ENCODE data around the gene MIER2.
"Not testable (repeated sequence)": the region's sequence is repeated elsewhere in the genome, so short reads cannot be mapped to it uniquely, and the experiment has no call there.

The MIER2 gene, protein sequence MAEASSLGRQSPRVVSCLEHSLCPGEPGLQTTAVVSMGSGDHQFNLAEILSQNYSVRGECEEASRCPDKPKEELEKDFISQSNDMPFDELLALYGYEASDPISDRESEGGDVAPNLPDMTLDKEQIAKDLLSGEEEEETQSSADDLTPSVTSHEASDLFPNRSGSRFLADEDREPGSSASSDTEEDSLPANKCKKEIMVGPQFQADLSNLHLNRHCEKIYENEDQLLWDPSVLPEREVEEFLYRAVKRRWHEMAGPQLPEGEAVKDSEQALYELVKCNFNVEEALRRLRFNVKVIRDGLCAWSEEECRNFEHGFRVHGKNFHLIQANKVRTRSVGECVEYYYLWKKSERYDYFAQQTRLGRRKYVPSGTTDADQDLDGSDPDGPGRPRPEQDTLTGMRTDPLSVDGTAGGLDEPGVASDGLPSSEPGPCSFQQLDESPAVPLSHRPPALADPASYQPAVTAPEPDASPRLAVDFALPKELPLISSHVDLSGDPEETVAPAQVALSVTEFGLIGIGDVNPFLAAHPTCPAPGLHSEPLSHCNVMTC

GRCh38 chr19:344625-345319 is at the start of gene MIER2:
TSS of gene MIER2 (minus strand) at chr19:344796. CDS start at chr19:344782, 14 bp downstream.
- DNase-seq, result peak; percentile 99

GRCh38 chr19:393560-393959 is 49.0 kb upstream of the MIER2 start:
- DNase-seq, result not testable (repeated sequence)

DNA sequence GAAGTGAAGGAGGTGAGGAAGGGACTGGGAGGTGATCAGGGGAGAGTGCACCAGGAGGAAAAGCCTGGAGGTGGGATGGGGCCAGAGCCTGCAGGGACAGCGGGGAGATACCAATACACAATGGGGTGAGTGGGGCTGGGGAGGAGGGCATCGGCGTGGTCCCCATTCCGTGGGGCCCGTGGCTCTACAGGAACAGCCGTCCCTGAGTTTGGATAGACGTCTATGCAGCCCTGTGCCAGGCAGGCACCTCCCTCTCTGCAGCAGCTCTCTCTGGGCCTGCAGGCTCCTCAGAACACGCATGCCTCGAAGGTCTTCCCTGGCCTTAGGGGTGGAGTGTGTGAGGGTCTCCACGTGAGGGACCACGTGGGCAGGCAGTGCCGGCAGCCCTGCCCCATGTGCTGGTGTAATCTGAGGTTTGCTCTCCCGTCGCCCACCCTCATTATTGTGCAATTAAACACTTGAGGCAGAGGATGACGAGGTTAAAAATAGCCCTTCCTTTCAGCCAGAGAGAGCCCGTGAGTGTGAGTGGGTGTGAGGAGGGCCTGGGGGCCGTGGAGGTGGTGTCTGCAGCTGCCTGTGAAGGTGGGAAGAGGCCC is 47.9 kb upstream of the MIER2 start:
- DNase-seq, result no peak

GRCh38 chr19:391726-392374 is 47.3 kb upstream of the MIER2 start:
- DNase-seq, result no peak

- DNase-seq, result no peak
Measured at GRCh38 chr19:391207-391557, 46.6 kb upstream of the MIER2 start.

DNA sequence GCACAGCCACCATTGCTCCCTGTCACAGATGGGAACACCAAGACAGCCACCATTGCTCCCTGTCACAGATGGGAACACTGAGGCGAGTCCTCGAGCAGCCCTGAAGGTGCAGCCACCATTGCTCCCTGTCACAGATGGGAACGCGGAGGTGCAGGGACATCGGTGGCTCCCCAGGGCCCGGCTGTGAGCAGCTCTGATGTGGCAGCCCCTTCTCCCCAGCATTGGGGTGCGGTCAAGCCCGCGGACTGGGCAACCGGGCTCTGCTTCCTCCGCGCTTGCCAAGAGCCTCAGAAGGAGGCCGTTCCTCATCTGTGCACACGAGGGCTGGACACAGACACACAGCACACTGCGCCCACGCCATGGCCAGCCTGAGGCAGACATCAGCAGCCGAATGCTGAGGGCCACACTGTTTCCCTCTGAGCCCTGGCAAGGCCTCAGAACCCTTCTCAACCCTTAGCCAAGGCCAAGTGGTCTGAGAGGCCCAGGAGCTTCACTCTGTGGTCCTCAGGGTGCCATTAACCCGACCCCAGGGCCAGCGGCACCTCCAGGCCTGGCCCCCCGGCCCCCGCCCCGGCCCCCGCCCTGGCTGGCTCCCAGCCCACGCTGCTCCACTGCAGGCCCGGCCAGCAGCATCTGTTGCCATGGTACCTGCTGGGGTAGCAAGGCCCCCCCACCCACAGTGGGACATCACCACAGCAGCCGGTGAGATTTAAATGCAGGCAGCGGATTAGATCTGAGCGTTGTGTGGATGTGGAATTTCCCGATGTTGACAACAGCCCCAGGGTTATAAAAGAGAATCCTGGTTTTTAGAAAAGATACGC is 46.0 kb upstream of the MIER2 start:
- DNase-seq, result no peak

DNA sequence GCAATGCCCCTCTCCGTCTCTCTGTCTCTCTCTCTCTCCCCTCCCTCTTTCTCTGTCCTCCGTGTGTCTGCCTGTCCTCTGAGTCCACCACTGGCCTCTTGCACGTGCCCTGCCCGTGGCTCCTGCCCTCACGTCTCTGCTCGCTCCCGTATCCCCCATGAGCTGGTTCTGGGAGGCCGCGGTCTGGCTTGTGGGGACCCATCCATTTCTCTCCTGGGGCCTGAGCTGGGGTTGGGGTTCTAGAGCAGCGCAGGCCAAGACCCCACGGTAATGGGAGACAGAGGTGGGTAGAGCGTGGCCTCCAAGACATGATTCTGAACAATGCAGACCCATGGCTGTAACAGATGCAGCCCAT is 45.3 kb upstream of the MIER2 start:
- DNase-seq, result no peak

- DNase-seq, result no peak
Measured at GRCh38 chr19:389255-389934, 44.8 kb upstream of the MIER2 start.

- no peak for DNase-seq
Measured at GRCh38 chr19:388691-389090, 44.1 kb upstream of the MIER2 start.

DNA sequence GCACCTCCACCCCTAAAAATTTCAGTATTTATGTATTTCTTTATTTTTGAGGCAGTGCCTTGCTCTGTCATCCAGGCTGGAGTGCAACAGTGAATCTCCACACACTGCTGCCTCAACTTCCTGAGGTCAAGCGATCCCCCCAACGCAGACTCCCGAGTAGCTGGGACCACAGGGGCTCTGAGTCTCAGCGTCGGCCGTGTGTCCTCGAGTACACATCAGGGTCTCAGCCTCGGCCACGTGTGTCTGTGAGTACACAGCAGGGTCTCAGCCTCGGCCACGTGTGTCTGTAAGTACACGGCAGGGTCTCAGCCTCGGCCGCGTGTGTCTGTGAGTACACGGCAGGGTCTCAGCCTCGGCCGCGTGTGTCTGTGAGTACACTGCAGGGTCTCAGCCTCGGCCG is 43.2 kb upstream of the MIER2 start:
- DNase-seq, result no peak

DNA sequence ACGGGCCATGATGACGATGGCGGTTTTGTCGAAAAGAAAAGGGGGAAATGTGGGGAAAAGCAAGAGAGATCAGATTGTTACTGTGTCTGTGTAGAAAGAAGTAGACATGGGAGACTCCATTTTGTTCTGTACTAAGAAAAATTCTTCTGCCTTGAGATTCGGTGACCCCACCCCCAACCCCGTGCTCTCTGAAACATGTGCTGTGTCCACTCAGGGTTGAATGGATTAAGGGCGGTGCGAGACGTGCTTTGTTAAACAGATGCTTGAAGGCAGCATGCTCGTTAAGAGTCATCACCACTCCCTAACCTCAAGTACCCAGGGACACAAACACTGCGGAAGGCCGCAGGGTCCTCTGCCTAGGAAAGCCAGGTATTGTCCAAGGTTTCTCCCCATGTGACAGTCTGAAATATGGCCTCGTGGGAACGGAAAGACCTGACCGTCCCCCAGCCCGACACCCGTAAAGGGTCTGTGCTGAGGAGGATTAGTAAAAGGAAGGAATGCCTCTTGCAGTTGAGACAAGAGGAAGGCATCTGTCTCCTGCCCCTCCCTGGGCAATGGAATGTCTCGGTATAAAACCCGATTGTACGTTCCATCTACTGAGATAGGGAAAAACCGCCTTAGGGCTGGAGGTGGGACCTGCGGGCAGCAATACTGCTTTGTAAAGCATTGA is 42.2 kb upstream of the MIER2 start:
- not testable (repeated sequence) for DNase-seq

DNA sequence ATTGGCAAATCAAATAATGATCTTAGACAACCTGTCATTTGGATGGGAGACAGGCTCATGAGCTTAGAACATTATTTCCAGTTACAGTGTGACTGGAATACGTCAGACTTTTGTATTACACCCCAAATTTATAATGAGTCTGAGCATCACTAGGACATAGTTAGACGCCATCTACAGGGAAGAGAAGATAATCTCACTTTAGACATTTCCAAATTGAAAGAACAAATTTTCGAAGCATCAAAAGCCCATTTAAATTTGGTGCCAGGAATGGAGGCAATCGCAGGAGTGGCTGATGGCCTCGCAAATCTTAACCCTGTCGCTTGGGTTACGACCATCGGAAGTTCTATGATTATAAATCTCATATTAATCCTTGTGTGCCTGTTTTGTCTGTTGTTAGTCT is 41.6 kb upstream of the MIER2 start:
- not testable (repeated sequence) for DNase-seq

GRCh38 chr19:384799-385169 is 40.2 kb upstream of the MIER2 start:
- no peak for DNase-seq

DNA sequence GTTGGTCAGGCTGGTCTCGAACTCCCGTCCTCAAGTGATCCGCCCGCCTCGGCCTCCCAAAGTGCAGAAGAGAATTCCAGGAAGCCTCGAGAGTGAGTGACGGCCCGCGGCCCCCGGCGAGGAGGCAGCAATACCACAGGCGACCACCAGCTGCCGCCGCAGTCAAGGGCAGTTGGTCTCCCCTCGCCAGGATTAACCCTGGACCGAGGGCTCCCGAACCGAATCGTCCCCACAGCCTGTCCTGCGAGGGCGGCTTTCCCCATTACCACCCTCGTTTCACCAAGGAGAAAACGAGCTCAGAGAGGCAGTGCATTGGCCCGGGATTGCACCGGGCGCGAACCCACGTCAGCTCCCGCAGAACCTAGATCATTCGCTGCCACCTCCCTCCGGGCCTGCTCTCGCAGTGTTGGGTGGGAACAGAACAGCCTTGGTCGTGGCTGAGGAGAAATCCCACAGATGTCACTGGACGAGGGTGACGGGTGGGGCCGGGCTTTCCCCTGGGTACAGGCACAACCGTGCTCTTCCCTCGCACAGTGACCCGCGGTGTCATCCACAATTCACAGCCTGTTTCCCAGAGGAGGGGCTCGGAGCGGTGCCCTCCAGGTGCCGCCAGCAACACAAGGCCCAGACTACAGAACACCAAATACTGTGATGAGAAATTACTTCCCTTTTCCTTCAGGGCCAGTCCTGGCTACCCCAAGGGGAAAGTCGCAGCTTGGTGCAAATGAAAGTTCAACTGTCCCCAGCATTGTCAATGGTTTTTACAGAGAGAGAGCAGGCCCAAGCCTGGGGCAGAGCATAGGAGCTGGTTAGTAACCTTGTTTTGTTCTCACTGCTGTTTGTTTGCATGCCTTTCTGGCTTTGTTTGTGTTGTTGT is 39.6 kb upstream of the MIER2 start:
- DNase-seq, result no peak

- no peak for DNase-seq
Measured at GRCh38 chr19:383040-383439, 38.4 kb upstream of the MIER2 start.

- DNase-seq, result not testable (repeated sequence)
Measured at GRCh38 chr19:382578-382977, 38.0 kb upstream of the MIER2 start.

GRCh38 chr19:381901-382300 is 37.3 kb upstream of the MIER2 start:
- not testable (repeated sequence) for DNase-seq

DNA sequence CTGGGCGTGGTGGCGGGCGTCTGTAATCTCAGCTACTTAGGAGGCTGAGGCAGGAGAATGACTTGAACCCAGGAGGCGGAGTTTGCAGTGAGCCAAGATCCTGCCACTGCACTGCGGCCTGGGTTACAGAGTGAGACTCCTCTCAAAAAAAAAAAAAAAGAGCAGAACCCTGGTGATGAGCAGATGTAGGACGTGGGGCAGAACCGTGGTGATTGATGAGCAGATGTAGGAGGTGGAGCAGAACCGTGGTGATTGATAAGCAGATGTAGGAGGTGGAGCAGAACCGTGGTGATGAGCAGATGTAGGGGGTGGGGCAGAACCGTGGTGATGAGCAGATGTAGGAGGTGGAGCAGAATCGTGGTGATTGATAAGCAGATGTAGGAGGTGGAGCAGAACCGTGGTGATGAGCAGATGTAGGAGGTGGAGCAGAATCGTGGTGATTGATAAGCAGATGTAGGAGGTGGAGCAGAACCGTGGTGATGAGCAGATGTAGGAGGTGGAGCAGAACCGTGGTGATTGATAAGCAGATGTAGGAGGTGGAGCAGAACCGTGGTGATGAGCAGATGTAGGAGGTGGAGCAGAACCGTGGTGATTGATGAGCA is 36.1 kb upstream of the MIER2 start:
- not testable (repeated sequence) for DNase-seq

DNA sequence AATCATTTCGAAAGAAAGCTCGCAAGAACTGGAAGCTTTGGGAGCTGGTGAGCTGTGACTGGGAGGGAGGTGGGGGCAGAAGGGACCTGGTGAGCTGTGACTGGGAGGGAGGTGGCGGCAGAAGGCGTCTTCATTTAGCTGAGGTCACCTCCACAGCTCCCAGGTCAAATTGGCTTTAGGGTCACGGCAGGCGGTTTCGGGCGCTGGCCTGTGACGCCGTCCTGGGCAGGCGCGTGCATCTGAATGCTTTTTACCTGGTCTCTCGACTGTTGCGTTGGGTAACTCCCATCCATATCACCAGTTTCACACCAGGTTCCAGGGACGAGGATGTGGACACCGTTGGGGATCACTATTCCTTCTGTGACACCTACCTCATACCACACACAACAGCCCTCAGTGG is 35.2 kb upstream of the MIER2 start:
- DNase-seq, result no peak

GRCh38 chr19:378706-379105 is 34.1 kb upstream of the MIER2 start:
- no peak for DNase-seq
